SK-MEL-5 (cell line): ENCODE measurements around the gene ZNF148. TPM values are rescaled to one million over a fixed set of nuclear protein-coding genes. Genes with fewer than 3 reads are reported as not detected.

Experiments used
- DNase-seq: peaks from one replicate; pipeline ENCODE4 v3.0.0-alpha.2; 2016; ENCODE audit warnings: low read depth, low spot score
- in situ Hi-C: cut with HindIII; loops from 2 replicates; pipeline ENCODE4 v1.10.0; 2016; ENCODE audit warnings: low sequenced_read_pairs, high pct_unique_total_duplicates, low pct_unique_long_range_greater_than_20kb
- small RNA-seq, 2 experiments: library from RNA; depleted of rRNA; stranded (forward); fragments of <200 nt; gene quantifications; one replicate each; pipeline ENCODE3, GENCODE V24; 2014
- total RNA-seq: library from RNA; depleted of rRNA; stranded (reverse); fragments of >200 nt; shearing (Covaris generic); gene quantifications from 2 replicates; pipeline ENCODE4 v1.2.3, GENCODE V29; 2014; rRNA removed

The ZNF148 gene
- total RNA-seq, 1 experiment from 2014 or later, result 25.8 TPM

DNA sequence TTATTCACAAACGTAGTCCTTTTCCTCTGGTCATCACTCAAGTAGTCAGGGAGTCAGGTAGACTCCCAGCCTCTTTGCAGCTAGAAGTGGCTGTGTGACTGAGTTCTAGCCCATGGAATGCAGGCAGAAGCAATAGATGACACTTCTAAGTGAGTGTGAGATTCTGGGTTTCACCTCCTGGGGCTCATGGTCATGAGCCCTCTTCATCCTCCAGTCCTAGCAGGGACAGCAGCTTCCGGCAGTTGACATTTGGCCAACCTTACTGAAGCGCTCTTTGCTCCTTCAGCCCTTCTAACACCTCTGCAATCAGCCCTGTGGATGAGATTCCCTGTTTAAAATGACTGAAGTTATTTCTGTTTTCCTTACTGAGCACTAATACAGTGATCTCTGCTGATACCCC lies 184.3 kb downstream of the ZNF148 start:
- no peak for DNase-seq
- in situ Hi-C loops, result no loop called here

DNA sequence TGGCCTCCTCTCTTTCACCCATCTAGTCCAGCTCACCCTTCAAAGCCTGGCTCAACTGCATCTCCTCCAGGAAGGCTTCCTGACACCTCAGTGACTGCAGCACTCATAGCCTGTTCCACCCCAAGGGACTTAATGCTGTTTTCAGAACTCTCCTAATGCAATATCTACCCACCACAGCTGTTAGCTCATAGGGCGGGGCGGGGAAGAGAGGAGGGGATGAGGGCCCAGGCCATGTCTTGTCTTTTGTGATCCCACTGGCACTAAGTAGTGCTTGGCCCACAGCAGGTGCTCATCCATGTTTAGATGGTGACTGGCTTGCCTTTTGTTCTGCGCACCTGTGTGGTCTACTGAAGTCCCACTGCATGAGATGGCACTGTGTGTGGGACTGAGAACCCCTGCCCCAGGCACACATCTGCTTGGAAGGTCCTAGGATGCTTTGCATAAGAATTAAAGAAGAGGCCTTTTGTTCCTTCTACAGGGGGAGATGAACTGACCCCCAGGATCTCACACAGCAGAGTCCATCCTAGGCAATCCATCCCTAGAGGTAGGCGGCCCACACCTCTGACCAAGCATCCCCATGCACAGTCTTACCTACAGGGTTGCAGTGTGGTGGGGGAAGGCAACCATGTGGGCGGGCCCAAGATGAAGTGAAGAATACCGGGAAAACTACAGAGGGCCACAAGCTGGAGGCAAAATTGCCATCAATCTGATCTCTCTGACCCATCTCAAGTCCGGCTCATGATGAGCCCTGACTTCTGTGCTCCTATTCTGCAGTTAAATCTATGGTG lies 185.6 kb downstream of the ZNF148 start:
- no peak for DNase-seq
- in situ Hi-C loops, result no loop called here

DNA sequence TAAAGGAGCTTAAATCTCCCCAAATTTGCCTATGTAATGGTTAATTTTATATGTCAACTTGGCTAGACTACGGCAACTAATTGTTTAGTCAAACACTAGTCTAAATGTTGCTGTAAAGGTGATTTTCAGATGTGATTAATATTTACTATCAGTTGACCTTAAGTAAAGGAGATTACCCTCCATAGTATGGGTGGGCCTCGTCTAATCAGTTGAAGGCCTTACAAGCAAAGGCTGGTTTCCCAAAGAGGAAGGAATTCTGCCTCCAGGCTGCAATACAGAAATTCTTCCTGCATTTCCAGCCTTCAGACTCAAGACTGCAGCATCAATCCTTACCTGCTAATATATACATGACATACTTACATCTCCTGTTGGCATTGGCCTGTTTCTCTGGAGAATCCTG lies 186.2 kb downstream of the ZNF148 start:
- no peak for DNase-seq
- in situ Hi-C loops, result no loop called here

DNA sequence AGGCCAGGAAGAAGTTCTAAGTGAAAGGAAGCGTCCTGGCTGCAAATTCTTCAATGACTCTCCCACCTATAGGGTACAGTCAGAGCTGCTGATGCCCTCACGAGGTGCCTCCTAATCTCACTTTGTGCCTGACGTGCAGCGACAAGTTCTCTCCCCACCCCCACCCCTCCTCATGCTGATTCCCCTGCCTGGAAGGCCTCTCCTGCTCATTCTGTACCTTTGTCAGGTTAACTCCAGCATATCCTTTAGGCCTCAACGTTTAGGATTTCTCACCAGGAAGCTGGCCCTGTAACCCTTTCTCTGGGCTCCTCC lies 187.6 kb downstream of the ZNF148 start:
- DNase-seq, result no peak
- in situ Hi-C loops, result no loop called here

DNA sequence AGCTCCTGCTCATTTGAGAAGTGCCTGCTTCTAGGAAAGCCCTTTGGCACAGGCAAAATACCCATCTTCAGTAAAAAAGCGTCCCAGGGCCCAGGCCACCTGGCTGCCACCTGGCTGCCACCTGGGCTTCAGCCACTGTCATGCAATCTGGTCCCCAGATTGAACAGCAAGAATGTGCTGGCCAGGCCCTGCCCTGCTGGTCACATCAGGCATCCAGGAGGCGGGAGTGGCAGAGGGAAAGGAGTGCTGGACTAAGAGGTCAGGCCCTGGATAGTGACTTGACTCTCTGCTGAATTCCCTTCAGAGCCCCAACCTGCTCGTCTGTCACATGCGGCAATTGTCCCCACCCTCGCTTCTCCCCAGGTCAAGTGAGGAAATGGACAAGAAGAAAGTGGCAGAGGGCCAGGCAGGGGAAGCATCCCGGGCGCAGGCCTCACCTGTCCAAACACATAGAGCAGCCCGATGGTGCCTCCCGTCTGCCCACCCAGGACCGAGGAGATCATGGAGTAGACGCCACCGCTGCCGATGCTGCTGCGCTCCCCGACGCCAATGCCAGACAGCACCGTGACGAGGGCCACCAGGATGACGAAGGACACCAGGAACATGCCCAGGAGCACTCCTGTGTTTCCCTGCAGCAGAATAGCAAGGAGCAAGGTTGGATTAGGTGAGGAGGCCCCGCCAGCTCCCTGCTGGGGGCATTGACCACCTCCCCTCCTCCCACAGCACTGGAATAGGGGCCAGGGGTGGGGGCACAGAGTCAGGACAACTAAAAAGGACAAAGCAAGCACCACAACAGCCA lies 188.1 kb downstream of the ZNF148 start:
- DNase-seq, result no peak
- in situ Hi-C loops, result no loop called here

DNA sequence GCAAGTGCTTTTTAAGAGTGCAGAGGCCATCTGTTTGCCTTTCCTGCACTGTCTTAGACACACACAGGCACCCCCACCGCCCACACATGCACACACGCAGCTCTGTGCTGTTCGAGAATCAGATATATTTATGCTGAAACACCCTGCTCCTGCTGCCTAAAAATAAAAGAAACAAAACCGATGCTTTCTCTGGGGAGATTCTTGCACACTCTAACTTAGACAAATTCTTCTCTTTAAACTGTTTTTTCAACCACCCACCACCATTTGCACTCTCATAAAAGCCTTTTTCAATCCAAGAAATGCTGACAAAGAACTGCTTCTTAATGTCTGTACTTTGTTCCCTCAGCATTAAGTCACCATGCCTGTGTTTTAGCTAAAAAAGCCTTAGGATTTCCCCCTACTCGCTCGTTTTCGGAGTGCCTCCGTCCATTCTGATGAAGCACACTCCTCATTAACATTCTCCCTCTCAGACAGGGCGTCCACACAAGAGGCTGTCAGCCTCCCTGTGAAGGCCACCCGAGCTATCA lies 188.8 kb downstream of the ZNF148 start:
- DNase-seq, result no peak
- in situ Hi-C loops, result no loop called here

DNA sequence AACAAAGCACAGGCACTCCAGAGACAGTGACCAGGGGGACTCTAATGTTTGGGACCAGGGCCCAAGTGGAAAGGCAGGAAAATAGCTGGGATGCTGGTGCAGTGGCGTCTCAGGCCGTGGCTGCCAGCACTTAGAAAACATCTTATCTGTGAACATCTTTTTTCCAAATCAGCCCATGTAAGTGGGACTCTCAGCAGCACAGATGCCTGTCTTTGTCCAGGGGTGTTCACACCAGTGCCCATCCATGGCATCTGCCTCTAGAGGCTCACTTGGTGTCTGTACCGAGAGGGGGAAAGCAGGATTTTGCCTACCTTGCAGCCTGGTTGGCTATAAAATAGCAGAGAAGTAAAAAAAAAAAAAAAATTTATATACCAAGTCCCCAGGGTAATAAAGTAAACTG lies 189.3 kb downstream of the ZNF148 start:
- no peak for DNase-seq
- in situ Hi-C loops, result no loop called here

DNA sequence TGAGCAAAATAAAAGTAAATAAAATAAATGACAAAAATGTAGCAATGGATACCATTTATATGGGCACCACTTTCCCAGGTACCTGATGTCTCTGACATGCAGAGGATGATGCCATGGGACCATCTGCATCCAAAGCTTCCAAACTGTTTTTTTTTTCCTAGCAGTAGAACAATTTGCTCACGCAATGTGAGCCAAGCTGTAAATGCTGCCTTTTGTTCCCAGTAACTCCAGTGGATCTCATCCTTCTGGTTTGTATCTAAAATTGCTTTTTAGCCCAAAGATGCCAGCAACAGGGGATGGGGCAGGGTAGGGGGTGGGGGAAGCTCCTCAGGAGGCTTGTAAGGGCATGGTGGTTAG lies 195.3 kb downstream of the ZNF148 start:
- DNase-seq, result no peak
- in situ Hi-C loops, result no loop called here

DNA sequence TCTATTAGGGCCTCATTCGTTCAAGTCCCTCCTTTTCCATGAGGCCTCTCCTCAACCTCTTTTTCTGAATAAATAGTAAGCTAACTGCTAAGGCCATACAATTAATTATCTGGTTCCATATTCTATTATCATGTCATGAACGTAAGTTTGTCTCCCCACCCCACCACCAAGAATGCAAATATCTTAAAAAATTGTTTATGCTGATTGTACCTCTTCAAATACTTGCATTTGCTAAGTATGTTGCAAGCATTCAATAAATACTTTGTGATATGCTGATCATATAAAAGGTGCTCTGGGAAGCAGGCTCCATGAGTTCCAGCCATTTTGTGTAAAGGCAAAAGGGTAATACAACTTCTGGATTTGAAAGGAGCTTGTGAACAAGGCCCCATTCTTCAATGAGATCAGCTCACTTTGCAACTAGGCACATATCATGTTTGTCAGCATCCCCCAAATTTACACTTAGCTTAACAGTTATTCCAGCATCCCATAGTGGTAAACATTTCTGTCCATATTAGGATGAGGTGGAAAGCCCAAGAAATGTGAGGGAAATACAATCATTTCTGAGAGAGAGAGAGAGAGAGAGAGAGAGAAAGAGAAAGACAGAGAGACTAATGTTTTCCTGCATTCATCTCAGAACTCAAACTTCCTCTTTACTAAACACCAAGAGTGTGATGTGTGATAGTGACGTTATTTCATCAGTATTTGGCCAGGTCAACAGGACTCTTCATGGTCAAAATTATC lies 195.8 kb downstream of the ZNF148 start:
- in situ Hi-C loops, result no loop called here
- no peak for DNase-seq

GRCh38 chr3:125177746-125178145 lies 197.4 kb downstream of the ZNF148 start:
- in situ Hi-C loops, result no loop called here
- no peak for DNase-seq

Small RNA genes within 50 kb of the gene (small RNA-seq; reads per million reads assigned to genes)
- 0 reads per million in 2 experiments for gene RNU6-232P

Other genes with a start within 250 kb of the ZNF148 start
- gene SLC12A8, start 162.6 kb downstream of the ZNF148 start, total RNA-seq, result 0.69 and 1.3 TPM in 2 replicates
- gene SNX4, start 144.9 kb upstream of the ZNF148 start, total RNA-seq, result 53.4 and 56.8 TPM in 2 replicates
- gene OSBPL11, start 220.2 kb upstream of the ZNF148 start, total RNA-seq, result 4.8 and 6.4 TPM in 2 replicates